BJ (cell line): ENCODE data around the gene DNAJB1. TPM values are rescaled to one million over a fixed set of nuclear protein-coding genes. Genes with fewer than 3 reads are reported as not detected.
"Not testable (repeated sequence)": the region's sequence is repeated elsewhere in the genome, so short reads cannot be mapped to it uniquely, and the experiment has no call there.

ENCODE experiments used
- CTCF ChIA-PET: fragments of 350-600 bp; formaldehyde crosslinking; extraction: SDS; loops from one replicate; lab custom pipeline; 2021; ENCODE audit warnings: antibody characterized with exemption, inconsistent platforms; lab: Yijun Ruan, JAX
- POLR2A ChIA-PET: fragments of 300-600 bp; sonication (Branson Sonifier 250); formaldehyde crosslinking; extraction: SDS; loops from one replicate; lab custom pipeline; 2021; ENCODE audit warnings: antibody characterized with exemption; lab: Charles Lee
- DNase-seq: peaks from one replicate; pipeline ENCODE4 v3.0.0-alpha.2; 2011; ENCODE audit warnings: low read depth
- H3K27me3 ChIP-seq: 2 replicates; pipeline ENCODE4 v1.6.0; 2011; ENCODE audit warnings: low read length; ENCODE audit not compliant: control insufficient read depth, insufficient read depth
- H3K36me3 ChIP-seq: 2 replicates; pipeline ENCODE4 v1.5.1; 2011; ENCODE audit warnings: low read length; ENCODE audit not compliant: control insufficient read depth, insufficient read depth
- H3K4me3 ChIP-seq: 2 replicates; pipeline ENCODE4 v1.5.1; 2011; ENCODE audit warnings: low read depth, mild to moderate bottlenecking, control low read depth, low read length
- CTCF ChIP-seq: IDR thresholded peaks from 2 replicates; pipeline ENCODE4 v1.5.1; 2011; ENCODE audit warnings: low read depth, mild to moderate bottlenecking, control low read depth, inconsistent platforms, low read length, moderate library complexity; ENCODE audit not compliant: insufficient read depth
- polyA plus RNA-seq: library from polyadenylated mRNA; depleted of rRNA; stranded (reverse); fragments of >200 nt; gene quantifications from 2 replicates; pipeline ENCODE4 v1.2.3, GENCODE V29; 2011

DNAJB1 gene
- polyA plus RNA-seq, 1 experiment: 133 TPM

GRCh38 chr19:14565298-14565679, 47.1 kb upstream of the DNAJB1 start:
- ChIA-PET POLR2A (no interaction called here), CTCF (interaction anchor here (9.9 kb wide), 1 partner anchor 10 kb away, joined by 62 read pairs; no protein-coding TSS in a partner anchor)
- DNase-seq: no peak

GRCh38 chr19:14564652-14565297, 46.6 kb upstream of the DNAJB1 start:
- not testable (repeated sequence) for DNase-seq
- CTCF ChIA-PET: interaction anchor here (9.9 kb wide), 1 partner anchor 9 kb away, joined by 62 read pairs; no protein-coding TSS in a partner anchor

More at GRCh38 chr19:14565298-14565679, 47.1 kb upstream of the DNAJB1 start:
- no peak overlapping the region for H3K4me3 ChIP-seq
- TF ChIP-seq CTCF: no peak
- H3K36me3 ChIP-seq: peaks cover 10% of the 10 kb centered on the region
- no peaks in the 10 kb centered on the region for H3K27me3 ChIP-seq

GRCh38 chr19:14563989-14564651, 45.9 kb upstream of the DNAJB1 start:
- CTCF ChIA-PET: interaction anchor here (1.3 to 9.9 kb wide), 2 partner anchors 9 to 92 kb away, joined by 3 to 62 read pairs; no protein-coding TSS in a partner anchor
- peaks cover 8% of the 10 kb centered on the region for H3K36me3 ChIP-seq
- DNase-seq: no peak
- TF ChIP-seq CTCF: no peak
- no peaks in the 10 kb centered on the region for H3K27me3 ChIP-seq
- H3K4me3 ChIP-seq: no peak overlapping the region
- POLR2A ChIA-PET: no interaction called here

More at GRCh38 chr19:14564652-14565297, 46.6 kb upstream of the DNAJB1 start:
- H3K36me3 ChIP-seq: peaks cover 10% of the 10 kb centered on the region
- POLR2A ChIA-PET, H3K4me3 ChIP-seq, H3K27me3 ChIP-seq: not testable (repeated sequence)

GRCh38 chr19:14563590-14563926, 45.4 kb upstream of the DNAJB1 start:
- peaks cover 8% of the 10 kb centered on the region for H3K36me3 ChIP-seq
- POLR2A ChIA-PET: no interaction called here
- H3K4me3 ChIP-seq: no peak overlapping the region
- no peaks in the 10 kb centered on the region for H3K27me3 ChIP-seq
- TF ChIP-seq CTCF: no peak
- no peak for DNase-seq
- CTCF ChIA-PET: interaction anchor here (1.3 kb wide), 1 partner anchor 91 kb away, joined by 3 read pairs; no protein-coding TSS in a partner anchor

GRCh38 chr19:14562660-14563589, 44.7 kb upstream of the DNAJB1 start:
- no peak overlapping the region for H3K4me3 ChIP-seq
- H3K36me3 ChIP-seq: peaks cover 8% of the 10 kb centered on the region
- POLR2A ChIA-PET: no interaction called here
- no peaks in the 10 kb centered on the region for H3K27me3 ChIP-seq
- no peak for TF ChIP-seq CTCF
- no peak for DNase-seq
- CTCF ChIA-PET: interaction anchor here (1.3 kb wide), 1 partner anchor 90 kb away, joined by 3 read pairs; no protein-coding TSS in a partner anchor
